ENCODE data around the gene CALN1. TPM values are rescaled to one million over a fixed set of nuclear protein-coding genes. Genes with fewer than 3 reads are reported as not detected.

The CALN1 gene
- total RNA-seq, 1 donor from 2014 or later, result not detected

DNA sequence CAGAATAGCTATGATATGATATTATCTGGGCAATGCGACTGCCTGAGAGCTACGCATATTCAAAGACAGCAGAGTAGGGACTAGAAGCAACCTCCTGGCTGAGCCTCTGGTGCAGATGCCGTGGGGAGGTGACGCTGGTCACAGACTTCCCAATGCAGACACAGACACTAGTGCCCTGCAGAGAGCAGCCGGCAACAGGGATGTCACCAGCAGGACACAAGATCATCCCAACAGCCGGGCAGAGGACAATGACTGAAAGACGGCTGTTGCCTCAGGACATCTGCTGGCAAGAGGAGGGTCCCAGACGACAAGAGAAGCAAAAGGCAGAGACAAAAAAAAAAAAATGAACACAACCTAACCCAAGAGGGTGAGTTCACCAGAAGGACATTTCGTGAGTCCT is 104.6 kb downstream of the CALN1 start:
- Histone ChIP-seq H3K36me3 (ENCODE audit: control insufficient read depth, insufficient read depth, low read length) (no peaks in the 10 kb centered on the region), H3K4me3 (ENCODE audit: low read depth, low read length) (no peak overlapping the region), H3K27me3 (ENCODE audit: control insufficient read depth, insufficient read depth, low read length) (no peaks in the 10 kb centered on the region)
- DNase-seq (ENCODE audit: low read depth) (no peak), FAIRE-seq (no peak)
- TF ChIP-seq, protein P1, sequence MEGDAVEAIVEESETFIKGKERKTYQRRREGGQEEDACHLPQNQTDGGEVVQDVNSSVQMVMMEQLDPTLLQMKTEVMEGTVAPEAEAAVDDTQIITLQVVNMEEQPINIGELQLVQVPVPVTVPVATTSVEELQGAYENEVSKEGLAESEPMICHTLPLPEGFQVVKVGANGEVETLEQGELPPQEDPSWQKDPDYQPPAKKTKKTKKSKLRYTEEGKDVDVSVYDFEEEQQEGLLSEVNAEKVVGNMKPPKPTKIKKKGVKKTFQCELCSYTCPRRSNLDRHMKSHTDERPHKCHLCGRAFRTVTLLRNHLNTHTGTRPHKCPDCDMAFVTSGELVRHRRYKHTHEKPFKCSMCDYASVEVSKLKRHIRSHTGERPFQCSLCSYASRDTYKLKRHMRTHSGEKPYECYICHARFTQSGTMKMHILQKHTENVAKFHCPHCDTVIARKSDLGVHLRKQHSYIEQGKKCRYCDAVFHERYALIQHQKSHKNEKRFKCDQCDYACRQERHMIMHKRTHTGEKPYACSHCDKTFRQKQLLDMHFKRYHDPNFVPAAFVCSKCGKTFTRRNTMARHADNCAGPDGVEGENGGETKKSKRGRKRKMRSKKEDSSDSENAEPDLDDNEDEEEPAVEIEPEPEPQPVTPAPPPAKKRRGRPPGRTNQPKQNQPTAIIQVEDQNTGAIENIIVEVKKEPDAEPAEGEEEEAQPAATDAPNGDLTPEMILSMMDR (IDR thresholded peaks at IDR 0.05; ENCODE audit: insufficient read depth, low read length, severe bottlenecking), result no peak

DNA sequence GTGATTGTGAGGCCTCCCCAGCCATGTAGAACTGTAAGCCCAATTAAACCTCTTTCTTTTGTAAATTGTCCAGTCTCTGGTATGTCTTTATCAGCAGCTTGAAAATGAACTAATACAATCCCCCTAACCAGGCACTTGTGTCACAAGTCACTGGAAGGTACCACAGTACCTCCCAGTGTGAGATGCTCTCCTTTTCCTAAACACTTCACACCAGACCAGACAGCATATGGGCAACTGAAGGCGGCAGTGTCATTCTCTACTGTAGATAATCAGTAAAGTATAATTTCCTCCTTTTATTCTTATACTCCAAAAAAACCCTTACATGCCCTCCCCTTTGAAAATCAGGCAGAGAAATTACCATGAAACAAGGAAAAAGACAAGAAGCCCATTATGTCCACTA is 113.2 kb downstream of the CALN1 start:
- DNase-seq (ENCODE audit: low read depth) (no peak), FAIRE-seq (no peak)
- TF ChIP-seq, protein P1 (IDR thresholded peaks at IDR 0.05; ENCODE audit: insufficient read depth, low read length, severe bottlenecking), result no peak
- H3K36me3 ChIP-seq (ENCODE audit: control insufficient read depth, insufficient read depth, low read length), result no peaks in the 10 kb centered on the region
- no peaks in the 10 kb centered on the region for H3K27me3 ChIP-seq (ENCODE audit: control insufficient read depth, insufficient read depth, low read length)
- no peak overlapping the region for H3K4me3 ChIP-seq (ENCODE audit: low read depth, low read length)

GRCh38 chr7:72298091-72298490 is 114.0 kb downstream of the CALN1 start:
- TF ChIP-seq, protein P1 (IDR thresholded peaks at IDR 0.05; ENCODE audit: insufficient read depth, low read length, severe bottlenecking), result no peak

GRCh38 chr7:72297636-72298035 is 114.5 kb downstream of the CALN1 start:
- no peak for DNase-seq (ENCODE audit: low read depth)
- TF ChIP-seq, protein P1 (IDR thresholded peaks at IDR 0.05; ENCODE audit: insufficient read depth, low read length, severe bottlenecking), result no peak
- H3K27me3 ChIP-seq (ENCODE audit: control insufficient read depth, insufficient read depth, low read length), result no peaks in the 10 kb centered on the region
- H3K36me3 ChIP-seq (ENCODE audit: control insufficient read depth, insufficient read depth, low read length), result no peaks in the 10 kb centered on the region
- H3K4me3 ChIP-seq (ENCODE audit: low read depth, low read length), result no peak overlapping the region
- FAIRE-seq, result no peak

More at GRCh38 chr7:72298091-72298490, 114.0 kb downstream of the CALN1 start:
- H3K27me3 ChIP-seq (ENCODE audit: control insufficient read depth, insufficient read depth, low read length), result no peaks in the 10 kb centered on the region
- DNase-seq (ENCODE audit: low read depth), result no peak
- no peaks in the 10 kb centered on the region for H3K36me3 ChIP-seq (ENCODE audit: control insufficient read depth, insufficient read depth, low read length)
- FAIRE-seq, result no peak
- H3K4me3 ChIP-seq (ENCODE audit: low read depth, low read length), result no peak overlapping the region

DNA sequence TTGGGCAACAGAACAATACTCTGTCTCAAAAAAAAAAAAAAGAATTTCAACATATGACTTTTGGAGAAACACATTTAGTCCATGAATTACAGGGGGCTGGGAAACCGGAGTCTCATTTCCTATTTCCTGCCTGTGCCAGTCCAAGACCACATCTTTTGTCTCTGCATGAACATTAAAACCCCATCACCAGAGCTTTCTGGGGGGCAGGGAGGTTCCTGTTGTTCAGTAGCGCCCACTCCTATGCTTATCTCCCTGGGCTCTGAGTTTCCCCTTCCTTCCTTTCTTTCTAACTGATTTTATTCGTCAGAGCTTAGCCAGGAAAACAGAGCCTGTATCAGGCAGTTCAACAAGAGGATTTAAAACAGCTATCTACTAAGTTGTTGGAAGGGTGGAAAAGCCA is 119.3 kb downstream of the CALN1 start:
- Histone ChIP-seq H3K4me3 (ENCODE audit: low read depth, low read length) (no peak overlapping the region), H3K27me3 (ENCODE audit: control insufficient read depth, insufficient read depth, low read length) (no peaks in the 10 kb centered on the region), H3K36me3 (ENCODE audit: control insufficient read depth, insufficient read depth, low read length) (no peaks in the 10 kb centered on the region)
- no peak for FAIRE-seq
- DNase-seq (ENCODE audit: low read depth), result no peak
- TF ChIP-seq, protein P1 (IDR thresholded peaks at IDR 0.05; ENCODE audit: insufficient read depth, low read length, severe bottlenecking), result no peak

DNA sequence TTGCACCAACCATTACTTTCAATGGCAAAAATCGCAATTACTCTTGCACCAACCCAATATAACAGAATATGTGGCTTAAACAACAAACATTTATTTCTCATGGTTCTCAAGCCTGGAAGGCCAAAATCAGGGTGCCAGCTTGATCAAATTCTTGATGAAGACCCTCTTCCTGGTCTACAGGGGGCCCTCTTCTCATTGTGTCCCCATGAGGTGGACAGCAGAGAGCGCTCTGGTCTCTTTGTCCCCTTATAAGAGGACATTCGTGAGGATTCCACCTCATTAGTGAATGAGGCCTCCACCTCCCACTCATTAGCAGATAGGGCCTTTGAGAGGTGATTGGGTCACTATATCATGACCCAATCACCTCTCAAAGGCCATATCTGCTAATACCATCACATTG is 120.0 kb downstream of the CALN1 start:
- DNase-seq (ENCODE audit: low read depth) (no peak), FAIRE-seq (no peak)
- Histone ChIP-seq H3K36me3 (ENCODE audit: control insufficient read depth, insufficient read depth, low read length) (no peaks in the 10 kb centered on the region), H3K27me3 (ENCODE audit: control insufficient read depth, insufficient read depth, low read length) (no peaks in the 10 kb centered on the region), H3K4me3 (ENCODE audit: low read depth, low read length) (no peak overlapping the region)
- TF ChIP-seq, protein P1 (IDR thresholded peaks at IDR 0.05; ENCODE audit: insufficient read depth, low read length, severe bottlenecking), result no peak
